ENCODE measurements around the gene HGS. TPM values are rescaled to one million over a fixed set of nuclear protein-coding genes. Genes with fewer than 3 reads are reported as not detected.

The HGS gene
- total and polyA plus RNA-seq, 2 of the 8 experiments (the other 6 are each of a cell fraction or from before 2014, with no cell fraction given), result 80.8 to 99.7 TPM

GRCh38 chr17:81664051-81664470, 19.8 kb upstream of the HGS start:
- peaks cover 8% of the 10 kb centered on the region for H3K79me1 ChIP-seq (ENCODE audit: low read depth, low read length)
- FAIRE-seq, result no peak
- H3K36me3 ChIP-seq (ENCODE audit: control insufficient read depth in 2 of 4, insufficient read depth in 4 of 4, low read length in 3 of 4), result peaks cover 0 to 13% (median 5%) of the 10 kb centered on the region in 4 experiments; a peak in 3 of 8 replicates
- H4K91ac ChIP-seq (replicated peaks; ENCODE audit: insufficient read length, low read length), result no peak overlapping the region
- H2BK120ac ChIP-seq (replicated peaks; ENCODE audit: low read depth, low read length), result no peak overlapping the region
- H4K20me1 ChIP-seq (replicated peaks in 1 of 2; ENCODE audit: control insufficient read depth in 1 of 2, insufficient read depth in 2 of 2, low read length in 2 of 2), result peaks cover 3 to 5% of the 10 kb centered on the region in 2 experiments
- H3K4me2 ChIP-seq (ENCODE audit: insufficient read depth in 1 of 2, low read depth in 2 of 2, low read length in 2 of 2), result no peak overlapping the region
- peaks cover 4% of the 10 kb centered on the region; the same call in 1 of the 2 replicates for H3K23me2 ChIP-seq (ENCODE audit: low read depth, low read length)
- no peak overlapping the region for H3K4me3 ChIP-seq (ENCODE audit: extremely low read depth in 1 of 4, insufficient read depth in 2 of 4, low read depth in 3 of 4, low read length in 4 of 4)
- H3K56ac ChIP-seq (replicated peaks; ENCODE audit: insufficient read length, low read depth, low read length), result no peak overlapping the region
- H2AK5ac ChIP-seq (ENCODE audit: low read depth, low read length), result no peak overlapping the region
- peaks cover 3 to 11% (median 8%) of the 10 kb centered on the region in 4 experiments for H3K4me1 ChIP-seq (replicated peaks in 1 of 4; ENCODE audit: control insufficient read depth in 3 of 4, insufficient read depth in 4 of 4, low read length in 3 of 4)
- CTCF ChIA-PET (ENCODE audit: partially characterized antibody), result interaction anchor here (1.4 to 2.0 kb wide), 2 partner anchors 17 to 49 kb away, joined by 3 to 9 read pairs; no protein-coding TSS in a partner anchor
- no peak overlapping the region for H2AFZ ChIP-seq (ENCODE audit: low read length)
- H3K23ac ChIP-seq (ENCODE audit: insufficient read length), result no peak overlapping the region
- no peak overlapping the region for H3K14ac ChIP-seq (ENCODE audit: insufficient read length)
- H3K9me3 ChIP-seq (ENCODE audit: insufficient read depth in 2 of 2, low read depth in 1 of 2, low read length in 1 of 2), result no peaks in the 10 kb centered on the region
- H2BK15ac ChIP-seq (ENCODE audit: low read length), result no peak overlapping the region; the same call in 1 of the 2 replicates
- DNase-seq (ENCODE audit: low read depth in 1 of 2, low spot score in 2 of 2), result no peak
- H4K5ac ChIP-seq (ENCODE audit: insufficient read length, low read depth, low read length), result no peak overlapping the region
- H3K9ac ChIP-seq (replicated peaks in 1 of 4; ENCODE audit: extremely low read depth in 1 of 4, low read depth in 3 of 4, low read length in 3 of 4), result no peak overlapping the region; a peak in 1 of 7 replicates
- no peak overlapping the region; the same call in 1 of the 2 replicates for H3K27ac ChIP-seq (ENCODE audit: low read depth, low read length)
- H3K4ac ChIP-seq (replicated peaks; ENCODE audit: insufficient read length, low read depth, low read length), result peak overlapping the region; percentile 85
- H3K27me3 ChIP-seq (replicated peaks in 1 of 4; ENCODE audit: control insufficient read depth in 3 of 4, extremely low read depth in 1 of 4, insufficient read depth in 3 of 4, low read length in 3 of 4), result no peaks in the 10 kb centered on the region
- no peak overlapping the region for H2BK12ac ChIP-seq (ENCODE audit: low read depth, low read length)
- H4K8ac ChIP-seq (ENCODE audit: extremely low read depth, insufficient read depth, low read length), result no peak overlapping the region
- POLR2A ChIA-PET (ENCODE audit: partially characterized antibody), result interaction anchor here (1.0 to 4.4 kb wide), 5 partner anchors 11 to 39 kb away, joined by 3 to 23 read pairs (median 9); partner anchors contain the start of genes ARL16, HGS and MRPL12
- WGBS, 2 experiments (ENCODE audit: extremely low coverage in 1 of 2, insufficient coverage in 1 of 2, insufficient read length in 1 of 2, insufficient replicate concordance in 2 of 2, low coverage in 1 of 2, low lambda C conversion rate in 2 of 2, missing lambda C conversion rate in 1 of 2), result 92% methylated on average over 7 of the region's 7 CpGs; no CpG with 5 or more reads in 1 of the 2 experiments
- H3K18ac ChIP-seq (ENCODE audit: extremely low read depth, low read length), result no peak overlapping the region
- H2BK5ac ChIP-seq (ENCODE audit: low read depth, low read length), result no peak overlapping the region
- no peak overlapping the region for H2BK20ac ChIP-seq (ENCODE audit: low read length)
- peaks cover 0 to 18% of the 10 kb centered on the region in 2 experiments; a peak in 2 of 4 replicates for H3K79me2 ChIP-seq (ENCODE audit: control insufficient read depth in 1 of 2, insufficient read depth in 2 of 2, low read length in 2 of 2)
- TF ChIP-seq TAF1 (IDR thresholded peaks at IDR 0.05; ENCODE audit: low read depth, low read length) (no peak), FOSL1 (IDR thresholded peaks at IDR 0.05; ENCODE audit: insufficient read depth, low read depth, low read length) (no peak), TEAD4 (IDR thresholded peaks at IDR 0.05; ENCODE audit: low read depth, low read length) (no peak), SIX5 (IDR thresholded peaks at IDR 0.05; ENCODE audit: low read depth, low read length) (no peak), POLR2A (IDR thresholded peaks at IDR 0.05; ENCODE audit: control extremely low read depth in 1 of 2, low read depth in 2 of 2, low read length in 2 of 2) (no peak), SP4 (IDR thresholded peaks at IDR 0.05; ENCODE audit: low read length) (no peak), YY1 (IDR thresholded peaks at IDR 0.05; ENCODE audit: low read depth, low read length) (no peak), POU5F1 (IDR thresholded peaks at IDR 0.05; ENCODE audit: low read depth, low read length) (no peak)

Measured in H1 (cell line).